ENCODE data around the gene MED13. TPM values are rescaled to one million over a fixed set of nuclear protein-coding genes. Genes with fewer than 3 reads are reported as not detected.

MED13 gene
- total RNA-seq, 4 donors from 2014 or later, result 67.3 to 114 (median 79.8) TPM

GRCh38 chr17:62096401-62096670, 31.3 kb upstream of the MED13 start:
- no peak for TF ChIP-seq CTCF (IDR thresholded peaks at IDR 0.05; ENCODE audit: low read depth)

- TF ChIP-seq CTCF (IDR thresholded peaks at IDR 0.05; ENCODE audit: low read depth), result no peak
Observed at GRCh38 chr17:62094175-62094574, 29.1 kb upstream of the MED13 start.

GRCh38 chr17:62093188-62094155, 28.4 kb upstream of the MED13 start:
- no peak for TF ChIP-seq CTCF (IDR thresholded peaks at IDR 0.05; ENCODE audit: low read depth)

GRCh38 chr17:62092784-62093183, 27.7 kb upstream of the MED13 start:
- no peak for TF ChIP-seq CTCF (IDR thresholded peaks at IDR 0.05; ENCODE audit: low read depth)

GRCh38 chr17:62091804-62092203, 26.7 kb upstream of the MED13 start:
- TF ChIP-seq CTCF (IDR thresholded peaks at IDR 0.05; ENCODE audit: low read depth), result no peak

GRCh38 chr17:62090868-62091267, 25.8 kb upstream of the MED13 start:
- TF ChIP-seq CTCF (IDR thresholded peaks at IDR 0.05; ENCODE audit: low read depth), result no peak

GRCh38 chr17:62090021-62090824, 25.1 kb upstream of the MED13 start:
- TF ChIP-seq CTCF (IDR thresholded peaks at IDR 0.05; ENCODE audit: low read depth), result no peak
